H1 (cell line): ENCODE results near the gene IRAG1.

Experiments
- EP300 ChIP-seq, 2 experiments: IDR thresholded peaks; 1 replicate in 1 of 2; 2 replicates in 1 of 2; pipeline ENCODE4 v1.6.1; 2011 to 2012; ENCODE audit warnings: low read depth in 2 of 2, low read length in 2 of 2, mild to moderate bottlenecking in 2 of 2, borderline replicate concordance in 1 of 2, inconsistent platforms in 1 of 2, moderate library complexity in 1 of 2
- MAFK ChIP-seq: IDR thresholded peaks from 2 replicates; pipeline ENCODE4 v1.6.1; 2012; ENCODE audit warnings: low read depth, mild to moderate bottlenecking, improper control_type of control experiment, low read length
- POLR2AphosphoS5 ChIP-seq: IDR thresholded peaks from 2 replicates; pipeline ENCODE4 v1.6.1; 2011; ENCODE audit warnings: low read depth, low read length
- POU5F1 ChIP-seq: IDR thresholded peaks from 2 replicates; pipeline ENCODE4 v1.6.1; 2011; ENCODE audit warnings: low read depth, mild to moderate bottlenecking, low read length, moderate library complexity
- RAD21 ChIP-seq, 2 experiments: IDR thresholded peaks in 1 of 2; conservative IDR thresholded peaks in 1 of 2; 2 replicates each; pipeline ENCODE4 v1.6.1; 2011; ENCODE audit warnings: low read depth in 2 of 2, low read length in 2 of 2, improper control_type of control experiment in 1 of 2, inconsistent platforms in 1 of 2, mild to moderate bottlenecking in 1 of 2, moderate library complexity in 1 of 2
- SIN3A ChIP-seq, 2 experiments: IDR thresholded peaks in 1 of 2; conservative IDR thresholded peaks in 1 of 2; 2 replicates each; pipeline ENCODE4 v1.6.1; 2011 to 2012; ENCODE audit warnings: low read length in 2 of 2, improper control_type of control experiment in 1 of 2, low read depth in 1 of 2, mild to moderate bottlenecking in 1 of 2
- TF ChIP-seq, protein P1 (sequence below), 3 experiments: IDR thresholded peaks; 1 replicate in 2 of 3; 2 replicates in 1 of 3; pipeline versions ENCODE4 v1.5.1 to v1.6.1; 2011; ENCODE audit warnings: low read length in 3 of 3, mild to moderate bottlenecking in 3 of 3, inconsistent platforms in 2 of 3, low read depth in 1 of 3, moderate library complexity in 1 of 3; ENCODE audit not compliant: insufficient read depth in 1 of 3; ENCODE audit errors: control extremely low read depth in 1 of 3
- TF ChIP-seq, protein P2 (sequence below): IDR thresholded peaks from 2 replicates; pipeline ENCODE4 v1.6.1; 2012; ENCODE audit warnings: low read length, inconsistent platforms

DNA sequence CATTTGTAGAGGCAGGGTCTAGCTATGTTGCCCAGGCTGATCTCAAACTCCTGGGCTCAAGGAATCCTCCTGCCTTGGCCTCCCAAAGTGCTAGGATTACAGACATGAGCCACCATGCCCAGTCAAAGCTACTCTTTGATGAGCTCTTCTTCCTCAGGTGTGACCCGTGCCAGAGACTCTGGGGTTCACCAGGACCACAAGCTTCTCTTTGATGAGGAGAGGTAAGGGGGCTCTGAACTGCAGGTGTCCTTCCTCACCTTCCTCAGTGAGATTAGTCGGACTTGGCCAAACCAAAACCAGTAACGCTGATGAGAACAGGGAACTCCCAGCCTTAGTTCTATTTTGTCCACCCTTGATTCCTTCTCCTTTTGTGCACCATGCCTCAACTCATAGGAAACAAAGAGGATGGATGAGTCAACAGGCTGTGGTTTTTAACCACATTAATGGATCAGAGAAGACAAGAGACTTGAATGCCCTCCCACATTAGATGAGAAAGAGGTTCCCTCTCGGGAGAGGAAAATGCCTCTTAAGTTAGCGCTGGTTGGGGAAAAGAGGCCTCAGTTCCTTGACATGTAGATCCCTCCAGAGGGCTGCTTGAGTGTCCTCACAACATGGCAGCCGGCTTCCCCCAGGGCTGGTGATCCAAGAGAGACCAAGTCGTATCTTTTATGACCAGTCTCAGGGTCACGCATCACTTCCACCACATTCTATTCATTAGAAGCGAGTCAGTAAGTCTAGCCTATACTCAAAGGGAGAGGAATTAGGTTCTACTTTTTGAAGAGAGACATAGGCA lies 31.8 kb upstream of the IRAG1 start:
- TF ChIP-seq, protein P1, sequence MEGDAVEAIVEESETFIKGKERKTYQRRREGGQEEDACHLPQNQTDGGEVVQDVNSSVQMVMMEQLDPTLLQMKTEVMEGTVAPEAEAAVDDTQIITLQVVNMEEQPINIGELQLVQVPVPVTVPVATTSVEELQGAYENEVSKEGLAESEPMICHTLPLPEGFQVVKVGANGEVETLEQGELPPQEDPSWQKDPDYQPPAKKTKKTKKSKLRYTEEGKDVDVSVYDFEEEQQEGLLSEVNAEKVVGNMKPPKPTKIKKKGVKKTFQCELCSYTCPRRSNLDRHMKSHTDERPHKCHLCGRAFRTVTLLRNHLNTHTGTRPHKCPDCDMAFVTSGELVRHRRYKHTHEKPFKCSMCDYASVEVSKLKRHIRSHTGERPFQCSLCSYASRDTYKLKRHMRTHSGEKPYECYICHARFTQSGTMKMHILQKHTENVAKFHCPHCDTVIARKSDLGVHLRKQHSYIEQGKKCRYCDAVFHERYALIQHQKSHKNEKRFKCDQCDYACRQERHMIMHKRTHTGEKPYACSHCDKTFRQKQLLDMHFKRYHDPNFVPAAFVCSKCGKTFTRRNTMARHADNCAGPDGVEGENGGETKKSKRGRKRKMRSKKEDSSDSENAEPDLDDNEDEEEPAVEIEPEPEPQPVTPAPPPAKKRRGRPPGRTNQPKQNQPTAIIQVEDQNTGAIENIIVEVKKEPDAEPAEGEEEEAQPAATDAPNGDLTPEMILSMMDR (IDR thresholded peaks at IDR 0.05; ENCODE audit: control extremely low read depth in 1 of 3, insufficient read depth in 1 of 3, low read depth in 1 of 3, low read length in 3 of 3), result no peak
- TF ChIP-seq POLR2AphosphoS5 (no peak), POU5F1 (no peak), MAFK (no peak), EP300 (IDR thresholded peaks at IDR 0.05; ENCODE audit: borderline replicate concordance in 1 of 2, low read depth in 2 of 2, low read length in 2 of 2) (no peak), RAD21 (IDR thresholded peaks at IDR 0.05 in 1 of 2, conservative IDR thresholded peaks at IDR 0.05 in 1 of 2; ENCODE audit: low read depth in 2 of 2, low read length in 2 of 2) (no peak), SIN3A (conservative IDR thresholded peaks at IDR 0.05 in 1 of 2, IDR thresholded peaks at IDR 0.05 in 1 of 2; ENCODE audit: low read depth in 1 of 2, low read length in 2 of 2) (no peak)
- TF ChIP-seq, protein P2, sequence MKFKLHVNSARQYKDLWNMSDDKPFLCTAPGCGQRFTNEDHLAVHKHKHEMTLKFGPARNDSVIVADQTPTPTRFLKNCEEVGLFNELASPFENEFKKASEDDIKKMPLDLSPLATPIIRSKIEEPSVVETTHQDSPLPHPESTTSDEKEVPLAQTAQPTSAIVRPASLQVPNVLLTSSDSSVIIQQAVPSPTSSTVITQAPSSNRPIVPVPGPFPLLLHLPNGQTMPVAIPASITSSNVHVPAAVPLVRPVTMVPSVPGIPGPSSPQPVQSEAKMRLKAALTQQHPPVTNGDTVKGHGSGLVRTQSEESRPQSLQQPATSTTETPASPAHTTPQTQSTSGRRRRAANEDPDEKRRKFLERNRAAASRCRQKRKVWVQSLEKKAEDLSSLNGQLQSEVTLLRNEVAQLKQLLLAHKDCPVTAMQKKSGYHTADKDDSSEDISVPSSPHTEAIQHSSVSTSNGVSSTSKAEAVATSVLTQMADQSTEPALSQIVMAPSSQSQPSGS, result no peak
